ENCODE measurements around the gene CEACAM16.

The CEACAM16 gene

DNA sequence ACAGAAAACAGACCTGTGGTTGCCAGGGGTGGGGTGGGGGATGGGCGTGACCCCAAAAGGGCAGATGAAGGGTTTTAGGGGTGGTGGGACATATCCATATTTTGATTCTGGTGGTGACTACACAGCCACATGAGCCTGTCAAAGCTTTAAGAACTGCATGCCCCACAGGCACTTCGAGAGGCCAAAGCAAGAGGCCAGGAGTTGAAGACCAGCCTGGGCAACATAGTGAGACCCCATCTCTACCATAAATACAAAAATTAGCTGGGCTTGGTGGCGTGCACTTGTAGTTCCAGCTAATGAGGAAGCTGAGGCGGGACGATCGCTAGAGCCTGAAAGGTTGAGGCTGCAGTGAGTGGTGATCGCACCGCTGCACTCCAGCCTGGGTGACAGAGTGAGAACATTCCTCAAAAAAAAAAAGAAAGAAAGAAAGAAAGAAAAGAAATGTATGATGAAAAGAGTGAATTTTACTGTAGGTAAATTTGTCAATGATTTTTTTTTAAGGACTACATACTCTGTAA lies 30.6 kb downstream of the CEACAM16 start:
- Histone ChIP-seq H3K9me3 (ENCODE audit: control insufficient read depth, insufficient read depth, low read length) (no peaks in the 10 kb centered on the region), H3K36me3 (ENCODE audit: control insufficient read depth, insufficient read depth, low read length) (no peaks in the 10 kb centered on the region), H3K4me1 (ENCODE audit: control insufficient read depth, insufficient read depth, low read length) (no peaks in the 10 kb centered on the region), H3K4me3 (ENCODE audit: low read depth, low read length) (no peak overlapping the region), H3K9ac (ENCODE audit: low read depth, low read length) (no peak overlapping the region), H3K27ac (ENCODE audit: low read depth, low read length) (no peak overlapping the region), H3K27me3 (ENCODE audit: control insufficient read depth, insufficient read depth, low read length) (0 out of 2 replicates have a peak, but pooled peaks cover 3% of the 10 kb centered on the region)

GRCh38 chr19:44731081-44731480 lies 32.1 kb downstream of the CEACAM16 start:
- no peaks in the 10 kb centered on the region for H3K27me3 ChIP-seq (ENCODE audit: control insufficient read depth, insufficient read depth, low read length)
- no peak overlapping the region for H3K27ac ChIP-seq (ENCODE audit: low read depth, low read length)
- no peaks in the 10 kb centered on the region for H3K36me3 ChIP-seq (ENCODE audit: control insufficient read depth, insufficient read depth, low read length)
- H3K4me1 ChIP-seq (ENCODE audit: control insufficient read depth, insufficient read depth, low read length): no peaks in the 10 kb centered on the region
- no peaks in the 10 kb centered on the region for H3K9me3 ChIP-seq (ENCODE audit: control insufficient read depth, insufficient read depth, low read length)
- no peak overlapping the region for H3K4me3 ChIP-seq (ENCODE audit: low read depth, low read length)
- no peak overlapping the region for H3K9ac ChIP-seq (ENCODE audit: low read depth, low read length)

GRCh38 chr19:44731622-44732021 lies 32.7 kb downstream of the CEACAM16 start:
- Histone ChIP-seq H3K27me3 (ENCODE audit: control insufficient read depth, insufficient read depth, low read length) (no peaks in the 10 kb centered on the region), H3K4me1 (ENCODE audit: control insufficient read depth, insufficient read depth, low read length) (no peaks in the 10 kb centered on the region), H3K36me3 (ENCODE audit: control insufficient read depth, insufficient read depth, low read length) (no peaks in the 10 kb centered on the region), H3K9ac (ENCODE audit: low read depth, low read length) (no peak overlapping the region), H3K4me3 (ENCODE audit: low read depth, low read length) (no peak overlapping the region), H3K27ac (ENCODE audit: low read depth, low read length) (no peak overlapping the region), H3K9me3 (ENCODE audit: control insufficient read depth, insufficient read depth, low read length) (no peaks in the 10 kb centered on the region)

GRCh38 chr19:44732235-44733014 lies 33.5 kb downstream of the CEACAM16 start:
- H3K4me3 ChIP-seq (ENCODE audit: low read depth, low read length): no peak overlapping the region
- no peaks in the 10 kb centered on the region for H3K27me3 ChIP-seq (ENCODE audit: control insufficient read depth, insufficient read depth, low read length)
- no peak overlapping the region for H3K9ac ChIP-seq (ENCODE audit: low read depth, low read length)
- H3K9me3 ChIP-seq (ENCODE audit: control insufficient read depth, insufficient read depth, low read length): no peaks in the 10 kb centered on the region
- no peaks in the 10 kb centered on the region for H3K4me1 ChIP-seq (ENCODE audit: control insufficient read depth, insufficient read depth, low read length)
- no peaks in the 10 kb centered on the region for H3K36me3 ChIP-seq (ENCODE audit: control insufficient read depth, insufficient read depth, low read length)
- no peak overlapping the region for H3K27ac ChIP-seq (ENCODE audit: low read depth, low read length)

GRCh38 chr19:44734357-44734756 lies 35.4 kb downstream of the CEACAM16 start:
- Histone ChIP-seq H3K27ac (ENCODE audit: low read depth, low read length) (no peak overlapping the region), H3K9ac (ENCODE audit: low read depth, low read length) (no peak overlapping the region), H3K36me3 (ENCODE audit: control insufficient read depth, insufficient read depth, low read length) (no peaks in the 10 kb centered on the region), H3K27me3 (ENCODE audit: control insufficient read depth, insufficient read depth, low read length) (no peaks in the 10 kb centered on the region), H3K4me3 (ENCODE audit: low read depth, low read length) (no peak overlapping the region), H3K9me3 (ENCODE audit: control insufficient read depth, insufficient read depth, low read length) (no peaks in the 10 kb centered on the region), H3K4me1 (ENCODE audit: control insufficient read depth, insufficient read depth, low read length) (no peaks in the 10 kb centered on the region)

DNA sequence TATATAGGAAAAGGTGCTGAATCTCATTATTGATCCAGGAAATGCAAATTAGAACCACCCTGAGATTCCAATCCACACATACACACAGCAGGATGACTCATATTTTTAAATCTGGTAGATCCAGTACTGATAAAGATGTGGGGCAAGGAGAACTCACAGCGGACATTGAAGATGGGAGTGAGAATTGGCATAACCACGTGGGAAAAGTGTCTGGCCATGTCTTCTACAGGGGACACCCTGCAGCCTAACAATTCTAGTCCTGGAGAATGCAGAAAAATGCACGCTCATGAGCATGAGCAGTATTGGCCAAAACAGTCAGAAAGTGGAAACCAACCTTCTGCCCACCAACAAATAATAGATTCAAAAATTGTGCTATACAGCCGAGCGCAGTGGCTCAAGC lies 36.1 kb downstream of the CEACAM16 start:
- Histone ChIP-seq H3K27ac (ENCODE audit: low read depth, low read length) (no peak overlapping the region), H3K36me3 (ENCODE audit: control insufficient read depth, insufficient read depth, low read length) (no peaks in the 10 kb centered on the region), H3K9me3 (ENCODE audit: control insufficient read depth, insufficient read depth, low read length) (no peaks in the 10 kb centered on the region), H3K27me3 (ENCODE audit: control insufficient read depth, insufficient read depth, low read length) (no peaks in the 10 kb centered on the region), H3K4me3 (ENCODE audit: low read depth, low read length) (no peak overlapping the region), H3K4me1 (ENCODE audit: control insufficient read depth, insufficient read depth, low read length) (no peaks in the 10 kb centered on the region), H3K9ac (ENCODE audit: low read depth, low read length) (no peak overlapping the region)

- Histone ChIP-seq H3K27ac (ENCODE audit: low read depth, low read length) (no peak overlapping the region), H3K4me3 (ENCODE audit: low read depth, low read length) (no peak overlapping the region), H3K9ac (ENCODE audit: low read depth, low read length) (no peak overlapping the region), H3K4me1 (ENCODE audit: control insufficient read depth, insufficient read depth, low read length) (peaks cover 4% of the 10 kb centered on the region), H3K27me3 (ENCODE audit: control insufficient read depth, insufficient read depth, low read length) (no peaks in the 10 kb centered on the region), H3K9me3 (ENCODE audit: control insufficient read depth, insufficient read depth, low read length) (no peaks in the 10 kb centered on the region), H3K36me3 (ENCODE audit: control insufficient read depth, insufficient read depth, low read length) (no peaks in the 10 kb centered on the region)
Observed at GRCh38 chr19:44737238-44738071, 38.5 kb downstream of the CEACAM16 start.

DNA sequence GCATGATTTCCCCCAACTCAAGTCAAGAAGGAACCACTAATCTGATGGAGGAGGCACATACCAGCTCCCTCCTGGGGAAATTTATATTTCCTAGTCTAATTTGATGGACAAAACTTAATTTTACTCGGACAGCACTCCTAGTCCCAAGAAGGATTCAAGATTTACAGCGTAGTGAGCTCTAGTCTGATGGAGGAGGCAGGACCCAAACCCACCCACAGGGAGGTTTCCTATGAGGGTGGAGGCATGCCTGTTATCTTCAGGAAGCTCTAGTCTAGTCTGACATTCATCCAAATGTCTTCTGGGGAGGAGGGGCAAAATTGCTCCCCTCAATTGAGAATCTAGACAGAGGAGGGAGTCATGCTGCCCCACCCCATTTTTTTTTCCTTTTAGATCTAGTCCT lies 39.2 kb downstream of the CEACAM16 start:
- no peaks in the 10 kb centered on the region for H3K27me3 ChIP-seq (ENCODE audit: control insufficient read depth, insufficient read depth, low read length)
- no peak overlapping the region for H3K4me3 ChIP-seq (ENCODE audit: low read depth, low read length)
- H3K4me1 ChIP-seq (ENCODE audit: control insufficient read depth, insufficient read depth, low read length): peaks cover 4% of the 10 kb centered on the region
- no peaks in the 10 kb centered on the region for H3K36me3 ChIP-seq (ENCODE audit: control insufficient read depth, insufficient read depth, low read length)
- no peaks in the 10 kb centered on the region for H3K9me3 ChIP-seq (ENCODE audit: control insufficient read depth, insufficient read depth, low read length)
- no peak overlapping the region for H3K9ac ChIP-seq (ENCODE audit: low read depth, low read length)
- no peak overlapping the region for H3K27ac ChIP-seq (ENCODE audit: low read depth, low read length)

DNA sequence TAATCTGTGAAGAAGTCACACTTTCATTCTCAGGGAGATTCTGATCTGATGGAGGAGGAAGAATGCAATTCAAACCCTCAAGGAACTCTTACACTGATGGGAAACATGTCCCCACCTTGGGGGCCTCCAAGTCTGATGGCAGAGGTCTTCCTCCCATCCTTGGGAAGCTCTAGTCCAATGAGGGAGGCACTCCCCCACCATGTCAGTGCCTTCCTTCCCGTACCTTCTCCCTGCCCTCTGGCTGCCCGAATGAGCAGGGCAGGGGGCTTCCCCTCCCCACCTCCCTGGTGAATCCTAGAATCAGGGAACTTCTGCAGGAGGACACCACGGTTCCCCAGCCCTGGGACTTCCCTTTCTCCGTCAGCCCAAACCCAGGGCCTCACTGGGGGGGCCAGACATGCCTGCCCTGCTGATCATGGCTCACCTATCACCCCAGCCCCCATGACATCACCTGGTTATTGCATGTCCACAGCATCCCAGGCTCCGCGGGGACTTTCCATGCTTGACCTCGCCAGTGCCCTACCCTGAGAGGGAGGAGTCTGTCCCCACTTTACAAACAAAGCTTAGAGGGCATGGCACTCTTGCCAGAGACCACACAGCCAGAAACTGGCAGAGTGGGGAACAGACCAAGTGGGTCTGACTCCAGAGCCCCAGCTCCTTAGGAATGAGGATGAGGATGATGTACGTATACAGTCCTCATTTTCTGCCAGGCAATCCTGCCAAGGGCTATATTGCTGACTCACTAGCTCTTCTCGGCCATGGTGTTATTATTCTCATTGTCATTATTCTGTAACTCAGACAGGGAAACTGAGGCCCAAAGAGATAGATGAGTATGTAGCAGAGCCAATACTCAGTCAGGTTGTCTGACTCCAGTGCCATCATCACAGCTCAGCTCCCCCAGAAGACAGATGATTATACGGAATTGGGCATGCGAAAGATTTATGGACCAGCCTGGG lies 39.9 kb downstream of the CEACAM16 start:
- Histone ChIP-seq H3K4me3 (ENCODE audit: low read depth, low read length) (no peak overlapping the region), H3K27ac (ENCODE audit: low read depth, low read length) (no peak overlapping the region), H3K27me3 (ENCODE audit: control insufficient read depth, insufficient read depth, low read length) (no peaks in the 10 kb centered on the region), H3K36me3 (ENCODE audit: control insufficient read depth, insufficient read depth, low read length) (no peaks in the 10 kb centered on the region), H3K9me3 (ENCODE audit: control insufficient read depth, insufficient read depth, low read length) (no peaks in the 10 kb centered on the region), H3K9ac (ENCODE audit: low read depth, low read length) (no peak overlapping the region), H3K4me1 (ENCODE audit: control insufficient read depth, insufficient read depth, low read length) (peaks cover 4% of the 10 kb centered on the region)

- H3K27ac ChIP-seq (ENCODE audit: low read depth, low read length): no peak overlapping the region
- H3K9ac ChIP-seq (ENCODE audit: low read depth, low read length): no peak overlapping the region
- peaks cover 2% of the 10 kb centered on the region for H3K27me3 ChIP-seq (ENCODE audit: control insufficient read depth, insufficient read depth, low read length)
- no peaks in the 10 kb centered on the region for H3K36me3 ChIP-seq (ENCODE audit: control insufficient read depth, insufficient read depth, low read length)
- peaks cover 4% of the 10 kb centered on the region for H3K4me1 ChIP-seq (ENCODE audit: control insufficient read depth, insufficient read depth, low read length)
- H3K9me3 ChIP-seq (ENCODE audit: control insufficient read depth, insufficient read depth, low read length): no peaks in the 10 kb centered on the region
- H3K4me3 ChIP-seq (ENCODE audit: low read depth, low read length): no peak overlapping the region
Observed at GRCh38 chr19:44740351-44740824, 41.4 kb downstream of the CEACAM16 start.

Measured in HUES48 (cell line).